H1 (cell line): ENCODE results near the gene ATP6V0E2. TPM values are rescaled to one million over a fixed set of nuclear protein-coding genes. Genes with fewer than 3 reads are reported as not detected.
A peak's percentile ranks its signal among the peaks of the same experiment; 100 is the strongest.

Experiments
- ASH2L ChIP-seq: fragments of 200-600, 300-600 bp; sonication (generic); IDR thresholded peaks from one replicate; pipeline ENCODE4 v1.7.1; 2017; ENCODE audit warnings: low read length
- BCL11A ChIP-seq, 2 experiments: IDR thresholded peaks; one replicate each; pipeline ENCODE4 v1.6.1; 2011; ENCODE audit warnings: low read depth in 2 of 2, low read length in 2 of 2, mild to moderate bottlenecking in 2 of 2
- CBX8 ChIP-seq: fragments of 300-800, 300-1000 bp; sonication (generic); IDR thresholded peaks from 2 replicates; pipeline ENCODE4 v1.7.1; 2016; ENCODE audit warnings: low read depth, low read length, borderline replicate concordance
- CHD1 ChIP-seq: IDR thresholded peaks from 2 replicates; pipeline ENCODE4 v1.6.1; 2012; ENCODE audit warnings: low read depth, low read length, improper control_type of control experiment
- CREB1 ChIP-seq: IDR thresholded peaks from 2 replicates; pipeline ENCODE4 v1.6.1; 2012; ENCODE audit warnings: inconsistent platforms
- CTBP2 ChIP-seq: IDR thresholded peaks from 2 replicates; pipeline ENCODE4 v1.7.0; 2011; ENCODE audit warnings: borderline replicate concordance, mild to moderate bottlenecking, moderate library complexity, mixed read lengths, low read length; ENCODE audit not compliant: insufficient read depth, insufficient read length
- EZH2 ChIP-seq: fragments of 200-600 bp; sonication (generic); IDR thresholded peaks from 2 replicates; pipeline ENCODE4 v1.7.1; 2012; ENCODE audit warnings: low read depth, mild to moderate bottlenecking, moderate library complexity, low read length, inconsistent platforms; ENCODE audit not compliant: severe bottlenecking
- GABPA ChIP-seq: IDR thresholded peaks from 2 replicates; pipeline ENCODE4 v1.6.1; 2011; ENCODE audit warnings: mild to moderate bottlenecking, low read length, moderate library complexity, borderline replicate concordance; ENCODE audit not compliant: insufficient read depth
- JUND ChIP-seq: IDR thresholded peaks from 2 replicates; pipeline ENCODE4 v1.6.1; 2011; ENCODE audit warnings: mild to moderate bottlenecking, improper control_type of control experiment, low read length
- NRF1 ChIP-seq: IDR thresholded peaks from 2 replicates; pipeline ENCODE4 v1.6.1; 2011; ENCODE audit warnings: mild to moderate bottlenecking, low read depth, low read length, improper control_type of control experiment
- PHF8 ChIP-seq: fragments of 200-600 bp; sonication (generic); conservative IDR thresholded peaks from 2 replicates; pipeline ENCODE4 v1.7.1; 2012; ENCODE audit warnings: low read depth, mild to moderate bottlenecking, inconsistent platforms, low read length, moderate library complexity
- POLR2A ChIP-seq, 2 experiments: IDR thresholded peaks; 1 replicate in 1 of 2; 2 replicates in 1 of 2; pipeline ENCODE4 v1.6.1; 2011; ENCODE audit warnings: low read depth in 2 of 2, low read length in 2 of 2, mild to moderate bottlenecking in 2 of 2; ENCODE audit errors: control extremely low read depth in 1 of 2
- POLR2AphosphoS5 ChIP-seq: IDR thresholded peaks from 2 replicates; pipeline ENCODE4 v1.6.1; 2011; ENCODE audit warnings: low read depth, low read length
- RXRA ChIP-seq: IDR thresholded peaks from 2 replicates; pipeline ENCODE4 v1.6.1; 2011; ENCODE audit warnings: low read depth, mild to moderate bottlenecking, low read length, moderate library complexity; ENCODE audit not compliant: insufficient read depth
- SIX5 ChIP-seq: IDR thresholded peaks from 2 replicates; pipeline ENCODE4 v1.6.1; 2011; ENCODE audit warnings: mild to moderate bottlenecking, low read depth, low read length
- SP1 ChIP-seq: IDR thresholded peaks from 2 replicates; pipeline ENCODE4 v1.6.1; 2011; ENCODE audit warnings: low read depth, low read length
- SRF ChIP-seq: IDR thresholded peaks from 2 replicates; pipeline ENCODE4 v1.6.1; 2011; ENCODE audit warnings: mild to moderate bottlenecking, low read depth, low read length, moderate library complexity
- SUZ12 ChIP-seq: fragments of 200-600 bp; sonication (generic); IDR thresholded peaks from 2 replicates; pipeline ENCODE4 v1.6.1; 2012; ENCODE audit warnings: mild to moderate bottlenecking, inconsistent platforms, low read length, moderate library complexity, mixed read lengths
- TCF12 ChIP-seq: IDR thresholded peaks from 2 replicates; pipeline ENCODE4 v1.6.1; 2011; ENCODE audit warnings: low read depth, mild to moderate bottlenecking, low read length
- TEAD4 ChIP-seq: IDR thresholded peaks from 2 replicates; pipeline ENCODE4 v1.6.1; 2012; ENCODE audit warnings: low read depth, low read length, inconsistent platforms, mixed read lengths
- ZNF274 ChIP-seq: IDR thresholded peaks from 2 replicates; pipeline ENCODE4 v1.7.0; 2012; ENCODE audit warnings: low read length, borderline replicate concordance; ENCODE audit errors: extremely low read depth
- polyA plus RNA-seq, 7 experiments: library from polyadenylated mRNA; depleted of rRNA in 3 of 7; stranded (reverse) in 5 of 7; unstranded in 2 of 7; fragments of >200 nt in 5 of 7; fragments of 200-250 nt in 2 of 7; gene quantifications; 1 replicate in 5 of 7; 2 replicates in 1 of 7; 4 replicates in 1 of 7; pipeline versions ENCODE4 v1.2.1 to v1.2.3, GENCODE V29; 2011 to 2013; ENCODE audit warnings: missing spikeins in 2 of 7, mixed read lengths in 2 of 7
- total RNA-seq: library from RNA; stranded (reverse); fragmentation: NEBNext Ultra II Directional; extraction: Animal tissue kit (Norgen Biotek cat#: 25700); gene quantifications from 2 replicates; pipeline ENCODE4 v1.2.1, GENCODE V29; 2021
- TF ChIP-seq, protein P1 (sequence below), 3 experiments: IDR thresholded peaks; 1 replicate in 2 of 3; 2 replicates in 1 of 3; pipeline versions ENCODE4 v1.5.1 to v1.6.1; 2011; ENCODE audit warnings: low read length in 3 of 3, mild to moderate bottlenecking in 3 of 3, inconsistent platforms in 2 of 3, low read depth in 1 of 3, moderate library complexity in 1 of 3; ENCODE audit not compliant: insufficient read depth in 1 of 3; ENCODE audit errors: control extremely low read depth in 1 of 3

The ATP6V0E2 gene
- total and polyA plus RNA-seq, 2 of the 8 experiments (the other 6 are each of a cell fraction or from before 2014, with no cell fraction given), result 26.1 to 47.9 TPM

DNA sequence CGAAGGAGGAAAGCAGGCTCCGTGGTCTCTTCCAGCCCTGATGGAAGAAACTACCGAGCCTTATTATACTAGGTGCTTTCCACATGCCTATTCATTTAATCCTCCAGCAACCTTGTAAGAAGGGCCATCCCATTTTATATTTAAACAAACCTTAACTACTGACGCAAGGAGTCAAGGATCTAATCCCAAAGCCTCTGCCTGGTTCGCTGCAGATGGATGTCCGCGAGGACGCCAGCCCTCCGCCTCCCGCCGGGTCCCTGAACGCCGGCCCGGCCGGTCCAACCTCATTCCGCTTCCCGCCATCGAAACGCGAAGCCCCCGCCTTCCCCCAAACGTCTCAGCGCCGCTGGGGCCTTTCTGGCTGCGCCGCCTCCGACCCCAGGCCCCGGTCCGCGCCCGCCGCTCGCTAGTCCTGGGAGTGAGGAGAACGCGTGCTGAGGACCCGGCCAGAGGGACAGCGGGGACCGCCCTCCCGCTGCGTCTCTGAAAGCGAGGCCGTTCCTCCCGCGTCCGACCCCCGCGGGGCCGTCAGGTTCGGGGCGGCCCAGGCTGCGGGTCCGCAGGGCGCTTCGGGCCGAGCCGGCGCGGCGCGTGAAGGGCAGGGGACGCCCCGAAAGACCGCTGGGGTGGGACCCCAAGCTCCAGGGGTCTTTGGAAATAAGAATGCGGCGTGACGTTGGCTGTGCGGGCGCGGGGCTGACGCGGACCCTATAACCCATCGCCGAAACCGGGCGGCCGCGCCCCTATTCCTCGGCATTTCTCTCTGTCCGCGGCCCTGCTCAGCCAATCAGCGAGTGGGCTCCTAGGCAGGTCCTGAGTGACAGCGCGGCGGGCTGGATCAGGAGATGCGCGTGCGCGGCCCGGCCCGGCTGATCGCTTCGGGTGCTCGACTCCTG lies at the start of gene ATP6V0E2 (continued):
- TF ChIP-seq, protein P1, sequence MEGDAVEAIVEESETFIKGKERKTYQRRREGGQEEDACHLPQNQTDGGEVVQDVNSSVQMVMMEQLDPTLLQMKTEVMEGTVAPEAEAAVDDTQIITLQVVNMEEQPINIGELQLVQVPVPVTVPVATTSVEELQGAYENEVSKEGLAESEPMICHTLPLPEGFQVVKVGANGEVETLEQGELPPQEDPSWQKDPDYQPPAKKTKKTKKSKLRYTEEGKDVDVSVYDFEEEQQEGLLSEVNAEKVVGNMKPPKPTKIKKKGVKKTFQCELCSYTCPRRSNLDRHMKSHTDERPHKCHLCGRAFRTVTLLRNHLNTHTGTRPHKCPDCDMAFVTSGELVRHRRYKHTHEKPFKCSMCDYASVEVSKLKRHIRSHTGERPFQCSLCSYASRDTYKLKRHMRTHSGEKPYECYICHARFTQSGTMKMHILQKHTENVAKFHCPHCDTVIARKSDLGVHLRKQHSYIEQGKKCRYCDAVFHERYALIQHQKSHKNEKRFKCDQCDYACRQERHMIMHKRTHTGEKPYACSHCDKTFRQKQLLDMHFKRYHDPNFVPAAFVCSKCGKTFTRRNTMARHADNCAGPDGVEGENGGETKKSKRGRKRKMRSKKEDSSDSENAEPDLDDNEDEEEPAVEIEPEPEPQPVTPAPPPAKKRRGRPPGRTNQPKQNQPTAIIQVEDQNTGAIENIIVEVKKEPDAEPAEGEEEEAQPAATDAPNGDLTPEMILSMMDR (IDR thresholded peaks at IDR 0.05; ENCODE audit: control extremely low read depth in 1 of 3, insufficient read depth in 1 of 3, low read depth in 1 of 3, low read length in 3 of 3), result no peak
- TF ChIP-seq SIX5 (no peak), SUZ12 (no peak), TEAD4 (no peak), CBX8 (no peak), SRF (no peak), JUND (no peak), ASH2L (peak; percentile 94), NRF1 (peak; percentile 93), EZH2 (no peak), RXRA (no peak), POLR2AphosphoS5 (no peak; the same call in 1 of the 2 replicates), POLR2A (IDR thresholded peaks at IDR 0.05; ENCODE audit: control extremely low read depth in 1 of 2, low read depth in 2 of 2, low read length in 2 of 2) (peak in 1 of 2 experiments; percentile 54; a peak in 2 of 3 replicates), CHD1 (no peak), PHF8 (peak; percentile 58), CTBP2 (no peak), GABPA (no peak), ZNF274 (no peak), BCL11A (IDR thresholded peaks at IDR 0.05; ENCODE audit: low read depth in 2 of 2, low read length in 2 of 2) (no peak), TCF12 (no peak), SP1 (0 out of 2 replicates have a peak, but pooled peaks have one; percentile 59), CREB1 (peak; percentile 70)
